ENCODE data around the gene RUBCN.
"Not testable (repeated sequence)": the region's sequence is repeated elsewhere in the genome, so short reads cannot be mapped to it uniquely, and the experiment has no call there.

The RUBCN gene

DNA sequence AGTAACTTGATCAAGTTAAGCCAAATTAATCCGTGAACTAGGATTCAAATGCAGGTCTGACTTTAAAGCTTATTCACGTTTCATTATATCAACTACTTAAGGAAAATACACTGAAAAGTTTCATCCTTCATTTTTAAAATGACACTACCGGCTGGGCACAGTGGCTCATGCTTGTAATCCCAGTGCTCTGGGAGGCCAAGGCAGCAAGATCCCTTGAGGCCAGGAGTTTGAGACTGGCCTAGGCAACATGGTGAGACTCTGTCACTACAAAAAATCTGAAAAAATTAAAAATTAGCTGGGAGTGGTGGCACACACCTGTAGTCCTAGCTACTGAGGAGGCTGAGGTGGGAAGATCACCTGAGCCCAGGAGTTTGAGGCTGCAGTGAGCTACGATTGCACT is 3.7 kb downstream of the RUBCN start:
- DNase-seq, result no peak

DNA sequence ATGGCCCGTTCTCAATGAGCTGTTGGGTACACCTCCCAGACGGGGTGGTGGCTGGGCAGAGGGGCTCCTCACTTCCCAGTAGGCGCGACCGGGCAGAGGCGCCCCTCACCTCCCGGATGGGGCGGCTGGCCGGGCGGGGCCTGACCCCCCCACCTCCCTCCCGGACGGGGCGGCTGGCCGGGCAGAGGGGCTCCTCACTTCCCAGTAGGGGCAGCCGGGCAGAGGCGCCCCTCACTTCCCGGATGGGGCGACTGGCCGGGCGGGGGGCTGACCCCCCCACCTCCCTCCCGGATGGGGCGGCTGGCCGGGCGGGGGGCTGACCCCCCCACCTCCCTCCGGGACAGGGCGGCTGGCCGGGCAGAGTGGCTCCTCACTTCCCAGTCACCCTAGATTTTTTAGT is 5.2 kb downstream of the RUBCN start:
- not testable (repeated sequence) for DNase-seq

DNA sequence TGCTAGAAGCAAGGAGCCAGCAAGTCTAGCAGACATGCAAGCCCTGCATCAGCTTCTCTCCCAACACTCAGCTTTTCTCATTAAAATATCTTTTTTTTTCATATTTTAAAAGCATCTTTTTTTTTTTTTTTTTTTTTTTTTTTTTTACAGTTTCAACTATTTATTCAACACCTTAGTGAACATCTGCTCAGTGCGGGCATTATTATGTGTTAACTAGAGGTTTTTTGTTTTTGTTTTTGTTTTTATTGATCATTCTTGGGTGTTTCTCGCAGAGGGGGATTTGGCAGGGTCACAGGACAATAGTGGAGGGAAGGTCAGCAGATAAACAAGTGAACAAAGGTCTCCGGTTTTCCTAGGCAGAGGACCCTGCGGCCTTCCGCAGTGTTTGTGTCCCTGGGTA is 5.9 kb downstream of the RUBCN start:
- not testable (repeated sequence) for DNase-seq

DNA sequence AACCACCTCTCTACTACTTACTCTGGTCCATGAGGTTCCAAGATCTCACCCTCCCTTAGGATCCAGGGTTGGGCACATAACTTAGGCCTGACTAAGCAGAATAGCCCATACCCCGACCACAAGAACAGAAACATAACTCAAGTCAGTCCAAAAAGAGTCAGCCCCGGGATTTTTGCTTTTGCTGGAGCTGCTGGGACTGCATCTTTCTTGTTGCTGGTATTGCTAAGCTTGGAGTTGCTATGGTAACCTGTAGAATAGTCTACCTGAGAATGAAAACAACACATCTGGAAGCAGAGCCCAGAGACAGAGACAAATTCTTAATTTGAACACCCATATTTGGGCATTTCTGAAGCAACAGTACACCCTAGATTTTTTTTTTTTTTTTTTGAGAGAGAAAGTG is 6.5 kb downstream of the RUBCN start:
- no peak for DNase-seq

DNA sequence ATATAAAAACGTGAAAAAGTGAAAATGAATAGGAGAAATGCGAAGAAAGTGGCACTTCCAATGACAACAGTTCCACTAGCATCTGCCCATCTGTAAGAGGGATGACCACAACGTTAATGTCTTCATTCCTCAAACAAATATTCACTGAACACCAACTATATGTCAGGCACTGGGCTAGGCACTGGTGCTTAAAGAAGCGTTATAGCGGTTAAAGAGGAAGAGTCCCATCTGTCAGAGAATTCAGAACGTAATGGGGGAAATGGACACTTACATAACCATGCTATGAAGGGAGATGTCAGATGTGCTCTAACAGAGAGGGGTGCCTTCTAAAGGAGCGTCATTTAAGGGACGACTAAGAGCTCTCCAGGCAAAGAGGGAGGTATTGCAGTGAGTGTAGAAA is 8.2 kb downstream of the RUBCN start:
- no peak for DNase-seq

DNA sequence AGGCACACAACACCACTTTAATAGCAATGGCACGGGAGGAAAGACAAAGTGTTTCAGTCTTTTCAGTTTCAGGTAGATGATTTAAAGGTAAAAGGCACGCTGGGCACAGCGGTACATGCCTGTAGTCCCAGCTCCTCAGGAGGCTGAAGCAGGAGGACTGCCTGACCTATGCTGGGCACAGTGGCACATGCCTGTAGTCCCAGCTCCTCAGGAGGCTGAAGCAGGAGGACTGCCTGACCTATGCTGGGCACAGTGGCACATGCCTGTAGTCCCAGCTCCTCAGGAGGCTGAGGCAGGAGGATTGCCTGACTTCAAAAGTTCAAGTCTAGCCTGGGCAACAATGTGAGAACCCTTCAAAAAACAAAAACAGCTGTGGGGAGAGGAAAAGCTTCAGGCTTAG is 8.8 kb downstream of the RUBCN start:
- not testable (repeated sequence) for DNase-seq

DNA sequence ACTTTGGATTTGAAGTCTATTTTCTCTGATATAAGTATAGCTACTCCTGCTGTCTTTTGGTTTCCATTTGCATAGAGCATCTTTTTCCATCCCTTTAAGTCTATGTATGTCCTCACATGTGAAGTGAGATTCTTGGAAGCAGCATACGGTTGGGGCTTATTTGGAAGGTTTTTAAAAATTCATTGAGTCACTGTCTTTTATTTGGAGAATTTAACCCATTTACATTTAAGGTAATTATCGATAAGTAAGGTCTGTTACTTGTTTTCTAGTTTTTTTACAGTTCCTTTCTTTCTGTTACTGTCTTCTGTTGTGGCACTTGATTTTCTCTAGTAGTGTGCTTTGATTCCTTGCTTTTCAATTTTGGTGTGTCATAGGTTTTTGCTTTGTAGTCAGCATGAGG is 14.0 kb downstream of the RUBCN start:
- no peak for DNase-seq

DNA sequence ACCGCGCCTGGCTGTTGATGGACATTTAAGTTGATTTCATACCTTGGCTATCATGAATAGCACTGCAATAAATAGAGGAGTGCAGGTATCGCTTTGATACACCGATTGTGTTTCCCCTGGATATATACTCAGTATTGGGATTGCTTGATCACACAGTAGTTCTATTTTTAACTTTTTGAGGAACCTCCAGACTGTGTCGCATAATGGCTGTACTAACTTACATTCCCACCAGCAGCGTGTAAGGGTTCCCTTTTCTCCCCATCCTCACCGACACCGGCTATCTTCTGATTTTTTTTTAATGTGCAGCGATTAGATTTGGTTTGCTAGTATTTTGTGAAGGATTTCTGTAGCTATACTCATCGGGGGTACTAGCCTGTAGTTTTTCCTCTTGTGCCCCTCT is 16.0 kb downstream of the RUBCN start:
- no peak for DNase-seq

DNA sequence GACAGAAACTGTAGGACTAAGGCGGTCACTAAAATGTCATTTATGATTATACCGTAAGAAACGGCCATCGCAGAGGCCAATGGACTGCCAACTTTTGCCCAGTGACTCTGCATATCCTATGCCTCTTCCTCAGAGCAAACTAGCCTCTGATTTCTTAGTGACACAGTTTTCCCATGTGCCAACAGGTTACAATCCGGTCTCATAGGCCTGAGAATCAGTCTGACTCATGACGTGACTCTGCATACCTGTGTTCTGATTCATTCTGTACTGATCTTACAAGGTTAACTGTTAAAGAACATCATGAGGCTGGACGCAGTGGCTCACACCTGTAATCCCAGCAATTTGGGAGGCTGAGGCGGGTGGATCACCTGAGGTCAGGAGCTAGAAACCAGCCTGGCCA is 17.8 kb downstream of the RUBCN start:
- no peak for DNase-seq

DNA sequence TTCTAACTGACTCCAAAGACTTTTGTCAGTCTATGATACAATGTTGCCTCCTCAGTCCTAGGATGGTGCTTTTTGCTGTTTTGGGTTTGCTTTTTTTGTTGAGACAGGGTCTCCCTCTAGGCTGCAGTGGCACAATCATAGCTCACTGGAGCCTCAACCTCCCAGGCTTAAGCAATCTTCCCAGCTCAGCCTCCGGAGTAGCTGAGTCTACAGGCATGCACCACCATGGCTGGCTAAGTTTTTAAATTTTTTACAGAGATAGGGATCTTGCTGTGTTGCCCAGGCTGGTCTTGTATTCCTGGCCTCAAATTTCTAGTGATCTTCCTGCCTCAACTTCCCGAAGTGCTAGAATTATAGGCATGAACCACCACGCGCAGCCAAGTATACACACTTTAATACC is 22.5 kb downstream of the RUBCN start:
- DNase-seq, result no peak

DNA sequence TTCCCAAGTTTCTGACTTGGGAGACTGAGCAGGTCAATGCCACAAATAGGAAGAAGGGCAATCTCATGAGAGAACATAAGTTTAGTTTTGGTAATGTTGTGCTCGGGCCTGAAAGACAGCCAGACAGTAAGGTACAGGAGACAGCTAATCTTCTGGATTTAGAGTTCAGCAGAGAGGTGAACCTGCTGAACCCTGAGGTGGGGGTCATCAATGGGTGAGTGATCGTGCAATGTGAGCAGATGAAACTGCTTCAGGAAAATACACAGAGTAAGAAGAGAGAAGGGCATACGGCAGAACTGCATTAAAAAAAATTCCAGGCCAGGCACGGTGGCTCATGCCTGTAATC is 23.3 kb downstream of the RUBCN start:
- DNase-seq, result no peak

DNA sequence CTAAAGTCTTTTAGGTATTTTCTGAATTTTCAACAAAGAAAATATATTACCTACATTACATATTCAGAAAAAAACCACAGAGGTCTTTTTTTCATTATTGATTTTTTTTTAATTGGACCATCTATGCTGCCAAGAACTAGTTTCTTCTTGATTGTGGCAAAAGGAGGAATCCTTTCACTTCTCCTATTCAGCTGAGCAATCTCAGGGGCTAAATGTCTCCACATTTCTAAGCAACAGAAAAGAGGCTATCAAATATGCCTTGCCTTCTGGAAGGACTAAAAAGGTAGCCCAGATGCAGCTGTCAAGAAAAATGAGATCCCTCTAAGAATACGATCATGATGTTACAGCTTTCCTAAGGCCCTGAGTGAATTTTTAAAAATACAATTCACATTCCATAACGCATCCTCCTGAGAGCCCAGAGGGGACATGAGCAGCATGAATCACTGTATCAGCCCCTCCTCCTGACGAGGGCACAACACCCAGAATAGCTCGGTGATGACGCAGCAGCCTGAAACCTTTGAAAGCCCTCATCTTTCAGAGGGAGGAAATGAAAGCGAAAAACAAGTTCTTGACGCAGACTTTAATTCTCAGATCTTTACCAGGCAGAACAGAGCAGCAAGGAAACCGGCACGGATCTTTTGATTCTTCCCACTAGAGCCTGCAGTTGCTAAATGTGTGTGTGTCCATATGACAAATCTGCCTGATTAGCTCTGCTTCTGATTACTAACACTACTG is 24.6 kb downstream of the RUBCN start:
- DNase-seq, result peak; percentile 60

DNA sequence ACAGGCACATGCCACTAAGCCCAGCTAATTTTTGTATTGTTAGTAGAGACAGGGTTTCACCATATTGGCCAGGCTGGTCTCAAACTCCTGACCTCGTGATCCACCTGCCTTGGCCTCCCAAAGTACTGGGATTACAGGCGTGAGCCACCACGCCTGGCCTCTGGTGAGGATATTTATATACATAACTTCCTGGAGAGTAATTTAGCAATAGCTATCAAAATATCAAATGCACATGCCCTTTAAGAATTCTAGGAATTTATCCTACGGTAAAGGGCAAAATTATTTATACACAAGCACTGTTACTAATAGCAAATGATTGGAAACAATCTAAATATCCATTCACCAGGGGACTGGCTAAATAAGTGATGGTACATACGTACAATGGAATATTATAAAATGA is 25.7 kb downstream of the RUBCN start:
- not testable (repeated sequence) for DNase-seq

DNA sequence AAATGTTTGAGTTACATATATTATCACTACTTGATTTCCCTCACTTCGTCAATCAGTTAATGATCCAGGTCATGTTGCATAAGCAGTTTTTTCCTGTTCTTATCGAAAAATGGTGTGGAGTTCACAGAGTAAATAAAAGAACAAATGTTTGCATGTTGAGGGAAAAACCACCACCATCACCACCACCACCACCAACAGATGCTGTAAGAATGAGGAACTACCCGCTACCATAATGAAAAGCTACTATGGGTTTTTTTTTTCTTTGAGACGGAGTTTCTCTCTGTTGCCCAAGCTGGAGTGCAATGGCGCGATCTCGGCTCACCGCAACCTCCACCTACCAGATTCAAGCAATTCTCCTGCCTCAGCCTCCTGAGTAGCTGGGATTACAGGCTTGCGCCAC is 27.6 kb downstream of the RUBCN start:
- DNase-seq, result no peak

DNA sequence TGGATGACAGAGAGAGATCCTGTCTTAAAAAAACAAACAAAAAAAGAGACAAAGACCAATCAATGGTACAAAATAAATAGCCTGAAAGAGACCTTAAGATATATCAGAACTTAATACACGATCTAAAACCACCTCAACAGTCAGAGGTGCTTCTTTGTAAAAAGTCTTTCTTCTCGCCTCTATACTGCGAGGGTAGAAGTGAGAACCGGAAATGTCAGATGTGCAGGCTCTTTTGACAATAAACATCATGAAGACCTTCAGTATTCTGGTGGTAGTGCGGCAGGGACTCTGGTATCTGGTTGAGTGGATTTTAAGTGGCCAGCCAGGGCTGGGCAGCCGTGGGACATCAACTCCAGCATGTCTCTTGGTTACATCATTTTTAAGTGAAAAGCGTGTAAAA is 30.0 kb downstream of the RUBCN start:
- DNase-seq, result no peak

DNA sequence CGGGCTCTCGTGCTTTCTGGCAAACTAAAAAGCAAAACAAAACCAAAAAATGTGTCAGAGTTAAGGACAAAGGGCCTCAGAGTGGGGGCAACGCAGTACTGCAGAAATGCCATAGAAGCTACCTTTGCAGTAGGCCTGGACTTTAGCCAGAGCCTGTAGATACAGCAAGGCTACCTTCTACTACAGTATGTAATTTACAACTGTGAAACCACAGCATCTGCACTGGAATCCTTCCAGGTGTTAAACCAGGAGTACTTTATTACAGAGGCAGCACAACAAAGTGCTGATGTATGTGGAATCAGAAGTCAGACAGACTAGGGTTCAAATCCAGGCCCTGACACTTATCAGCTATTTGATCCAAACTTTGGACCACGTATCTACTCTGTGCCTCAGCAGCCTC is 34.9 kb downstream of the RUBCN start:
- no peak for DNase-seq

DNA sequence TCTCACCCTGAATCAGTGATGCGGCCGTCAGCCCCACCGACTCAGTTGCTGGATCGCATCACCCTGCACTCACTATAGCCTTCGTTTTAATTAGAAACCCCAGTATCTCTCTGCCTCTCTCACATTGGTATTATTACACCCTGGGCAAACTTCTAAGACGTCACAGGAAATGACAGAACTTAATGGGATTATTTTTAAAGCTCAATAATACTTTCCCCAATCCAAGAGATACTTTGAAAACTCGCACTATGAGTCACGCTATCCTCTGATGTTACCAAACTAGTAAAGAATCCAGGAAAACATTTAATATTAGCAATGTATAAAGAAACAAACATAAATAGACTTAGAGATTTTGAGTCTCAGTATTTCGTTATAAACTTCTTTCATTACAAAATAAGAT is 36.6 kb downstream of the RUBCN start:
- DNase-seq, result no peak

DNA sequence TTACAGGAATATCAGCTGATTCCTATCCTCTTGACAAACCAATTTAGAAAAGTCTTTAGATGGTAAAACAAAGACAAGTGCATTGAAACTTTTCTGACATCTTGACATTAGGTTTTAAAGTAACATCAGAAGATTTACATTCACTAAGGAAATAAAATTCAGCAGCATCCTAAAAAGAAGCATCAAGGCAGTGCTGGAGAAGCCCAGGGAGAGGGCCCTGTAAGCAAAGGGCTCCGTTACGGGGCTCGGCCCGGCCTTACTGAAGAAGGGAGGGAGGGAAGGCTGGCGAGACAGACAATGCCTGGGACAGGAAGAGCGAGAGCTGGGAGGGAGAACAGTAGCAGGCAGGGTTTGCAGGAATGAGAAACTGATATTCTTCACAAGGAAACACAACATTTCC is 39.3 kb downstream of the RUBCN start:
- no peak for DNase-seq

DNA sequence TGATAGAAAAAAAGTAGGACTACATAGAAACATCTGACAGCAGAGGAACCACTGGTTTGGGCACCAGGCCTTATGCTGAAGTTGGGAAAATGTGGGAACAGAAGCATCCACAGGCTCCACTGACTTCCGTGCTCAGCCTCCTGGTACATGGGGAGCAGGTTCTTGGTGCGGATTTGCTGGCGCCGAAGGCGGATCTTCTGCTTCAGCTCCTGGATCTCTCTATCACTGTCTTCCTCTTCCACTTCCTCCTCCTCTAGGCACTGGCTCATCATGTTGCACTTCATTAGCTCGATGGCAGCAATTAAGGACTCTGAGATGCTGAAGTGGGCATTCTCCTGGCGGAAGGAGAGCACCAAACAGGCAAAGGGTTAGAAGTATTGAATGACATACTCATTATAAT is 42.5 kb downstream of the RUBCN start:
- no peak for DNase-seq

DNA sequence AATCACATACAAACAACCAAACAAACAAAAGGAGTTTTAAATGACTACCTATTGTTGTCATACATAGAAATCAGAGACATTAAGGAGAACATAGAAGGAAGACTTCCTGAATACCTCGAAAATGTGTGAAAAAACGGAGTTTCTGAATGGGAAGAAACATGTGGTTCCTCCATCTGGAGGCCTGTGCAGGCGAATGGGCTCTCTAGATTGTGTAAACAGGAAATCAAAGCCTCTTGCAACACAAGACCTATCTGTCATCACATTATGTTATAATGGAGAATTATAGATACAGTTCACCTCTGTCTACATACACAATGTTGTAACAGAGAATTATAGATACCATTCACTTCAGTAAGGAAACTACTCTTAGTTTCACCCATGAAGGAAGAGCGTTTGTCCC is 44.1 kb downstream of the RUBCN start:
- no peak for DNase-seq

DNA sequence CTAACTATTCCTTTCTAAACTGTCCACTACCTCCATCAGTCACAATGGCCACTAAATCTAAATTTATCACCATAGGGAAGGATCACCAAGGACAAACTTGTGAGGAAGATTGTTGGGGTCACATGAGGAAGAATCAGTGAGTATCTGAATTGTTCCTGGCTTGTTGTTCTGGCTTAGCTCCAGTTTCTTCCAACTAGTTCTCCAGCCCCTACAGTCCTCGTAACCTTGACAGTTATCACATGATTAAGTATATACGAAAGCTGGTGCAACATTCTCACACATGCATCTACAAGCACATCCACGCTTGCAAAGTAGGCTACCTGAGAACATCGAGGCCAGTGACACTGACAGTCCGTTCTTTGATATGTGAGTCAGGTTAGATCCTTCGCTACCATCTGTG is 46.0 kb downstream of the RUBCN start:
- DNase-seq, result no peak

DNA sequence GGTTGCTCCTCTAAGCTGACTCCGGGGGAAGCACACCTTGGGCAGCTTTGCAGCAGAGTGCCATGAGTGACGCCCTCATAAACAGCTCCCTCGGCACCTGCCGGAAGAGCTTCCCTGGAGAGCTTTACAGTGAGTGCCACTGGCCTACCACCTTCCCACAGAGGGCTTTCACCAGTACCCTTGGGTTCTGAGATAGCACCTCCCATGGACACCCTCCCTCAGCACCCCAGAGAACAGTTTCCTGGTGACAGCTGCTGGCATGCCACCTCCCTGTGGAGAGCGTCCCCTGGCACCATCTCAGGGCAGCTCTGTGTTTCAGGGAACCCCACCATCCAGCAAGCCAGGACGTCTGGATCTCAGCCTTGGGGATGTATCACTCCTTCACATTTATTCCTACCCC is 49.1 kb downstream of the RUBCN start:
- no peak for DNase-seq

DNA sequence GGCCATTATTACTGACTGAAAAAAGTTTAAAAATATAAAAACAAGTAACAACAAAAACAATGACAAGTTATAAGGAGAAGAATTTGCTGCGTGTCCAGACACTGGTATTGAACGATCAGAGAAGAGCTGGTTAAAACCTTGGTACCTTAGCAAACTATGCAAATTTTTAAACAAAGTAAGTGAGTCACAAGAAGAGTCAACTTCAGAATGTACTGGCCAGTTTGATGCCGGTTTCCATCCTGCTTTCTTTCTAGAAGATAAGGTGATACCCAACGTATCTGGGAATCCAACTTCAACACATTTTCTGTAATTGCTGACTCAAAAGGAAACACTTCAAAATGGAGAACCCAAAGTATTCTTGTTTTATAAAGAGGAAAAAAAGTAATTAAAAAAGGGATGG is 49.8 kb downstream of the RUBCN start:
- no peak for DNase-seq

DNA sequence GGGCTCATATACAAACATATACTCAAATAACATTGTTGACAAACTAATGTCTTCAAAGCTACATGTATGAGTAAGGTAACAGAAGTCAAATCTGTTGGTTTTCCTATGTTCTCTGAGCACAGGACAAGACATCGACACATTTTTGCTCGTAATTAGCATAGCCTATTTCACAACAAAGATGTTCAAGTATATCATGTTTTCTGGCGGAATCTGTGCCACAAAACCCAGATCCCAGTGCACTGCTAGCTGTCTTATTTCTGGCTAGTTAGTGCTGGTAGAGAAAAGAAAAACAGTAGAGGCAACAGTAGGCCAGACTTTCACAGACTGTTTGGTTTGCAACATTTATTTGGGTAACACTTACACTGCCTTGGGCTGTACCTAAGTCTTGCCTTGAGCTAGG is 51.2 kb downstream of the RUBCN start:
- no peak for DNase-seq

DNA sequence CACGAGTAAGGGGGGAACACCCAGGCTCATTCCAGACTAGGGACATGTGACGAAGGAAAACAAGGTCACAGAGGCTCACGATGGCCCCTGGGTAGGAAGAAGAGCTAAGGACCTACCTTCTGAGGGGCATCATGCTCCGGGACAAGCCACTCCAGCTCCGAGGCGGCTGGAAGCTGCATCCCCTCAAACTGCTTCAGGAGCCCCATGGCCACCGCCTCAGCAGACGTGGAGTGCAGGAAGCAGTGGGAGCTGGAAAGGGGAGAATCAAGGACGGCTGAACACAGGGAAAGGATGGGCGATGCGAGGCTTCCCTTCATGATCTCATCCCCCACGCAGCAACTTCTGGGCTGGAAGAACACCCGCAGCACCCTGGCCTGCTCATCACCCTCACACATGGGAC is 53.5 kb downstream of the RUBCN start:
- no peak for DNase-seq

DNA sequence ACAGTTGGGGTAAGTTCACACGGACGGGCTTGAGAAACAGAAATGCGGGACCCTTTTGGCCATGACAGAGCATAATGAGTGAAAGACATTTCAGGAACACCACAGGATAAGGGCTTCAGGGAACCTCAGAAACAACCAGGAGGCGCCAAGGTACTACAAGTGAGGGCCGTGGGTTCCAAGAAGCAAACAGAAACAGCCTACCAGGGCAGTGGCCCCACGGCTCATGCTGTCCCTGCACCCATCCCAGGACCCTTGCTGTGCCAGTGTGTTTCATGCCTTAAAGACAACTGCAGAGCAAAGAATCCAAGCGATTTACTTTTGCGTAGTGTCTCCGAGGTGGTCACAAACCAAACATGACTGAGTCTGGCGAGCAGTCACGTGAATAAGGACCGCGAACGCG is 54.0 kb downstream of the RUBCN start:
- no peak for DNase-seq

Measured in GOT3 (cell line).